ENCODE data around the gene TXN2.
"Not testable (repeated sequence)": the region's sequence is repeated elsewhere in the genome, so short reads cannot be mapped to it uniquely, and the experiment has no call there.

The TXN2 gene

DNA sequence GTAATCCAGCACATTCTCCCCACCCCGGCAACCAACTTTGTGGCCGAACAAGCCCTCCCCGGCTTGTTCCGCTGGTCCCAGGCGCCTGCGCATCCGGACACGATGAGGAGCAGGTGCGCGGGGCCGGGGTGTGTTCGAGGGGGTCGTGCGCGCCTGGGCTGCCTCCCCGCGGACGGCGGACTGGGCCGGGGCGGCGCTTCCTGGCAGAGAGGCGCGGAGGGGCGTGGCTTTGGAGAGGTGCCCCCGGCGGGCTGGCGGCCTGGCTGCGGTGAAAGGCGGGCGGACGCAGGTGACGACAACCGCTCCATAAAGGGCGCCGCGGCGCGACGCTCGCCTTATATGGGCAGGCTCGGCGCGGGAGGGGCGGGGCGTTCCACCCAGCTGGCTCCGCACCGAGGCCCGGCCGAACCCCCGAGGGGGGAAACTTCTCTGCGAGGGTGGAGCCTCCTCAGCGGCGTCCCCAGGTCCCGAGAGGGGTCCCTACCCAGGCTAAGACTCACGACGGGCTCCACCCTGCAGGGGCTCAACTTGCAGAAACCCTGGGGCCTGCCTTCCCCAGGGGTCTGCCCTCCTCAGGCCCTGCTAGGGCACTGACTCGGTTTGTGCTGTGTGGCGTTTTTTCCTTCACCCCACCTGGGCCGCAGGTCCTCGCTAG, 26.4 kb downstream of the TXN2 start:
- DNase-seq: peak; percentile 94

DNA sequence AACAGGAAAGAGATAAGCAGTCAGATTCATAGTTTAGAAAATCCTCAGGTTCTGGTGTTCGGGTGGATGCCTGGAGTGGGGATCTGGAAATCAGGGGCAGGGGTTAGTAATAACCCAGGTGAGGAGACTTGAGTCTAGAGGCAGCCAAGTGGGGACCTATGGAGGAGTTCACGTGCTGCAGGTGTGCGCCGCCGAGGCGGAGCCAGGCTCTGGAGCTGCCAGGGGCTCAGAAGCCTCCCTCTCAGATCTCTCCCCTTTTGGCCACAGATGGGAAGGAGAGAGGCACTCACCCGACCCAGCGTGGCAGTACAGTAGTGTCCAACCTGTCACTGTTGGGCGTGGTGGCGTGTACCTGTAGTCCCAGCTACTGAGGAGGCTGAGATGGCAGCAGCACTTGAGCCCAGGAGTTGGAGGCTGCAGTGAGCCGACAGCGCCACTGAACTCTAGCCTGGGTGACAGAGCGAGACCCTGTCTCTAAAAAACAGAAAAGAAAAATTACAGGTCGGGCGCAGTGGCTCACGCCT, 27.5 kb downstream of the TXN2 start:
- DNase-seq: no peak

DNA sequence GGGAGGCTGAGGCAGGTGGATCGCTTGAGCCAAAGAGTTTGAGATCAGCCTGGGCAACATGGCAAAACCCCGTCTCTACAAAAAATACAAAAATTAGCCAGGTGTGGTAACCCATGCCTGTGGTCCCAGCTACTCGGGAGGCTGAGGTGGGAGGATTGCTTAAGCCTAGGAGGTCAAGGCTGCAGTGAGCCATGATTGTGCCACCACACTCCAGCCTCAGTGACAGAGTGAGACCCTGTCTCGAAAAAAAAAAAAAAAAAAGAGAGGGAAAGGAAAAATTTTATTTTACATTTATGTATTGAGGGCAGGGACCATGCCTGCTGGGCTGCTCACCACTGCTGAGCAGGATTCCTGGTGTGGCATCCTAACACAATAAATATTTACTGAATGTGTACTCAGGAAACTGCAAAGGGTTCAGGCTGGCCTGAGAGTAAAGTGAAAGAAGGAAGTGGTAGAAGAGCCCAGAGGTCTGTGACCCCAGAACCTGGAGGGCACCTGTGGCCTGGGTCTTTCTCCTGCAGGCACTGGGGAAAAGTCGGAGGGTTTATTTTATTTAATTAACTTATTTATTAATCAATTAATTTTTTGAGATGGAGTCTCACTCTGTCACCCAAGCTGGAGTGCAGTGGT, 28.3 kb downstream of the TXN2 start:
- not testable (repeated sequence) for DNase-seq

DNA sequence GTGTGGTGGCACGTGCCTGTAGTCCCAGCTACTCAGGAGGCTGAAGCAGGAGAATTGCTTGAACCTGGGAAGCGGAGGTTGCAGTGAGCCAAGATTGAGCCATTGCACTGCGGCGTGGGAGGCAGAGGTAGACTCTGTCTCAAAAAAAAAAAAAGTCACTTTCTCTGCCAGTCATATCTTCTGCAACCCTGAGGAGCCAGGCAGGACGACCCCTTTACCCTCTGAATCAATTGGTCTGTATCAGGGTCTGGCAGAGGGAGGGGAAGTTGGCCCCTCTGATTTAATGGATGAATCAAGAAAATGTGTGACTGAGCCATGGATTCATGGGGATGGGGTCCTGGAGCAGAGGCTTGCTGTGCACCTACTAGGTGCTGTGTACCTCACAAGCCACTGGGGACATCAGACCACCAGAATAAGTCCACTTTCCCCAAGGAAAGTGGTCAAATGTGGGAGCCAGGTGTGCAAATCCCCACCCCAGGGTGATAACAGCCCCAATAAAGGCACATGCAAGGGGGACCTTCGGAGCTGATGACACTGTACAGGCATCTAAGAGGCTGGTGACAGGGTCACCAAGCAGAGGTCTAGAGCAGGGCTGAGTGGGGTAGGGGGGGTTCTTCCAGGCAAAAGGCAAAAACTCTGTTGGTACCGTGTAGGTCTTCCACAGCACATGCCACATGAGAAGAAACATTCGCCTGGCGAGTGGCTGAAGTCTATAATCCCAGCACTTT, 29.0 kb downstream of the TXN2 start:
- DNase-seq: peak; percentile 35

DNA sequence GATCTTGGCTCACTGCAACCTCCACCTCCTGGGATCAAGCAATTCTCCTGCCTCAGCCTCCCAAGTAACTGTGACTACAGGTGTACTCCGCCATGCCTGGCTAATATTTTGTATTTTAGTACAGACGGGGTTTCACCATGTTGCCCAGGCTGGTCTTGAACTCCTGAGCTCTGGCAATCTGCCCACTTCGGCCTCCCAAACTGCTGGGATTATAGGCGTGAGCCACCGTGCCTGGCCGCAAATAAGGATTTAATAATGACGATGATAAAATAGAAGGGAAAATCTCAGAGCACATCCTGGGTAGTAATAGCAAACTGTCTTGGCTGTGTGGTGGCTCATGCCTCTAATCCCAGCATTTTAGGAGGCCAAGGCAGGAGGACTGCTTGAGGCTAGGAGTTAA, 30.5 kb downstream of the TXN2 start:
- not testable (repeated sequence) for DNase-seq

DNA sequence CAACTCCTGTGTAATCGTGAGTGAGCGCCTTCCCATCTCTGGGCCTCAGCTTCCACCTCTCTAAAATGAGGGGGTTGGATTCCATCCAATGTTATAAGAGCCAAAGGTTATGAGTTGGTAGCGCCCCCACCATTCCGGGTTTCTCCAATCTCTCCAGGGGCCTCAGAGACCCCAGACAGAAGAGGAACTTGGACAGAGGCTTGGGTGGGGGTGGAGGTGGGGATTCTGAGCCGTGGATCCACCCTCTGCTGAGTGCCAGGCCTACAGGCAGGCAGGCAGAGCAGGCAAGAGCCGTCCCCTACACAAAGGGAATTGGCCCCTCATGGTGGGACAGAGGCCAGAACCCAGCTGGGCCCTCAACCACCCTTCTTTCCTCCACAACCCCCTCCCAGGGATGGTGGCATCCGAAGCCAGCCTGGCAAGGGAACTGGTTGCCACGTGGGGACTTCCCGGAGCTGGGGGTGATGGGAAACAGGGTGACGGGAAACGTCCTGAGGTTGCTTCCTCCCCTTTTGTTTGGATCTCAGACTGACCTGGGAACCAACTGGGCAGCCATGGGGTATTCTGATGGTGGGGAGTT, 31.8 kb downstream of the TXN2 start:
- DNase-seq: no peak

DNA sequence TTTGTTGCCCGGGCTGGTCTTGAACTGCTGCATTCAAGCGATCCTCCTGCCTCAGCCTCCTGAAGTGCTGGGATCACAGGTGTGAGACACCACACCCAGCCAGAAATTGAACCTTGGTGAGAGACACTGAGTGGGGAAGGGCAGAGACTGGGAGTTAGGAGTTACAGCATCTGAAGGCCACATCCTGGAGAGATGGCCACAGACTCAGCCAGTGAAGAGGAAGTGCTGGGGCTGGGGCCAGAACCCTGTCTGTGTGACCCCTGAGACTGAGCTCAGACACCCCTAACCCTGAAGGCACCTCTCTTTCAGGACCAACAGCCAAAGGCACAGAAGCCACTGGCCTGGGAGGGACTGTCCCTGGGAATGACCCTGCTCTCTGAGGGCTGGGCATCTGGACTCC, 33.8 kb downstream of the TXN2 start:
- no peak for DNase-seq

DNA sequence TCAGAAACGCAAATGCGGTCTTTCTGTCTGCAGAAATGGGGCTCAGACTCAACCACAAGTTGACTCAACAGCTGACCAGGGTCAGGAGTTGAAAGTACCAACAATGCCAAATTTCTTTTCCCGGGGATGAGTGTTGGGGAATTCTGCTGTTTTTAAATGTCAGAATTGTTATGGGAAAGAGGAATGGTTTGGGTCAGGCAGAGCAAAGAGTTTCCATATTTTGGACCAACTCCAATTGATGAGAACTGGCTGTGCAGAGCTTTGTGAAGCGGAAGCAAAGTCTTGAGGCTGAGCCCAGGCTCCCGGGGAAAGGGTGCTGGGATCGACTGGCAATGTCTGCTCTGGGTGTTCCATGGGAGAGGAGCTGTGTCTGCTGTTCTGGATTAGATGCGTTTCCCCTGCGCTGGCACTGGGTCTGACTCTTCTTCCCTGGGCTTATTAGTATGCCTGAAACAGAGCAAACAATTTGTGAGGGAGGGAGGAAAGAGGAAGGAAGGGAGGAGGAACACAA, 36.2 kb downstream of the TXN2 start:
- DNase-seq: no peak

DNA sequence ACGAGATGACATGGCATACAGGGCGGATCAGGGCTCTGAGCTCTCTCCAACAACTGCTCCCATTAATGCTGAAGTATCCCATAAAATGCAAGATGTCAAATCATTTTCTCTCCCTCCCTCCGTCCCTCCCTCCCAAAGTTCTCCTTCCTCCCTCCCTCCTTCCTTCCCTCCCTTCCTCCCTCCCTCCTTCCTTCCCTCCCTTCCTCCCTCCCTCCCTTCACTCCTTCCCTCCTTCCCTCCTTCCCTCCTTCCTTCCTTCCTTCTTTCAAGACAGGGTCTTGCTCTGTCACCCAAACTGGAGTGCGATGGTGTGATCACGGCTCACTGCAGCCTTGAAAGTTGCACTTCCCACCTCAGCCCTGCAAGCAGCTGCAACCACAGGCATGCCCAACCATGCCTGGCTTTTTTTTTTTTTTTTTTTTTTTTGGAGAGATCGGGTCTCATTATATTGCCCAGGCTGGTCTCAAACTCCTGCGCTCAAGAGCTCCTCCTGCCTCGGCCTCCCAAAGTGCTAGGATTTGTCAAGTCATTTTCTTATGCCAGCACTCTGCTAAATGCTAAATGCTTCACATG, 38.2 kb downstream of the TXN2 start:
- DNase-seq: no peak

DNA sequence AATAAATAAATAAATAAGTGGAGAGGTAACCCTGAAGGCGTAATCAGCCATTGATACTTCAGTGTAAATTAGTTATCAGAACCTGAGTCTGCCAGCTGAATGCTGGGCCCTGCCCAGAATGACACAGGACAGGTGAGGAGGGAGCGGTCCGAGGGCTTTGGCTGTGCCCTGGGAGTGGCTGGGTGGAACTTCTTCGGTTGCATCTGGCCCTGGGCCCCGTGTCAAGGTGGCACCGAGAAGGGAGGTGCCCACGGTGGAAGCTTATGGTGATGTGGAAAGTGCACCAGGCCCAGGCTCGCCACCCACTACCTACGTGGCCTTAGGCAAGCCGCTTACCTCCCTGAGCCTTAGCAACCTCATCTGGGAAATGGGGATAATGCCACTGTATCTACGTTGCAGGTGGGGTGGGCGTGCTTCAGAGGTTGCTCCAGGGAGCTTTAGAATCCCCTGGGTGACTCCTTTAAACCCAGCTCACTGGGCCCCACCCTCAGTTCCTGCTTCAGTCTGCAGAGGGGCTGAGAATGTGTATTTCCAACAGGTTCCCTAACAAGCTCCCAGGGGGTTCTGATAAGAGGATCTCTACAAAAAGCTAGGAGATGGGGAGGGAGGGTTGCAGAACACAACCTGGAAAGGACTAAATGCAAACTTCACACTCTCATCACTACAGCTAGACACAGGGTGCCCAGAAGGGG, 38.8 kb downstream of the TXN2 start:
- no peak for DNase-seq

DNA sequence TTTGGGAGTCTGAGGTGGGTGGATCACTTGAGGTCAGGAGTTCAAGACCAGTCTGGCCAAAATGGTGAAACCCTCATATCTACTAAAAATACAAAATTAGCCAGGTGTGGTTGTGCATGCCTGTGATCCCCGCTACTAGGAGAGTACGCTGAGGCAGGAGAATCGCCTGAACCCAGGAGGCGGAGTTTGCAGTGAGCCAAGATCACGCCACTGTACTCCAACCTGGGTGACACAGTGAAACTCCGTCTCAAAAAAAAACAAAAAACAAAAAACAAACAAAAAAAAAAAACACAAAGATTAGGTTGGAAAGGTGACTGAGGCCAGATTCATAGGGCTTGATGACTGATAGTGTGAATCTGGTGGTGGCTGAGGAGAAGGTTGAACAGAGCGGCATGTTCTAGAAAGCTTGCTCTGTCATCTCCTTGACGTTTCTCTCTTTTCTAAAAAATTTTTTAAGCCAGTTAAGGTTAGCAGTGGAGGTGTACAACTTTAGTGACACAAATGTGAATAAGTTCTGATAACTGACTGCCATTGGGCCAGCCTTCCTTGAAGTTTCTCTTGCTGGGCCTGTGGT, 40.9 kb downstream of the TXN2 start:
- no peak for DNase-seq

DNA sequence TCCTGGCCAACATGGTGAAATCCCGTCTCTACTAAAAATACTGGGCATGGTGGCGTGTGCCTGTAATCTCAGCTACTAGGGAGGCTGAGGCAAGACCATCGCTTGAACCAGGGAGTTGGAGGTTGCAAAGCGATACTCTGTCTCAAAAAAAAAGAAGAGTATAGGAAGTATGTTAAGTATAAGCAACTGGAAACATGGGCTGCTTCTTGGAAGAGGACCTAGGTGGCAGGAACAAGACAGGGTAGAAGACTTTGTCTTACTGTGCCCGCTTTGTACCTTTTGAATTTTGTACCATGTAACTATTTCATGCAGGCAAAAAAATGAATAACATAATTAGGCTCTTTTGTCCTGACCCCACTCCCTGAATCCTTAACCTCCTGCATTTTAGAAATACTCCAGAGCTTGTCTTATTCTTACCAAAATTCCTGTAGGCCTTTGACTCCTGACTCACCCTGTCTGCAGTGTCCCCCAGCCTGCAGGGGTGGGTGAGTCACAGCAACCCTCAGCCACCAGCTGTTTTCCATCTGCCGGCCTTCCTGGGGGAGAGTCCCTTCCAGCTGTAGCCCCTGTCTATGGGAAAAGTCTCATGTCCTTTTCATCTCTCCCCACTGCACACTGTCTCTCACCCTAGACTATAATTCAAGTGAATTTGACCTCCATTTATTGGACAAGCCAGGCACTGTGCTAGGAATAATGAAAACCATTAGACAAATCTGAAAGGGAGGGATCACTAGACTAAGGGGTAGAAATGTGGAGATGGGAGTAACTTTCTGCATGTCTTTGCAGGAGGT, 41.8 kb downstream of the TXN2 start:
- DNase-seq: peak; percentile 28

DNA sequence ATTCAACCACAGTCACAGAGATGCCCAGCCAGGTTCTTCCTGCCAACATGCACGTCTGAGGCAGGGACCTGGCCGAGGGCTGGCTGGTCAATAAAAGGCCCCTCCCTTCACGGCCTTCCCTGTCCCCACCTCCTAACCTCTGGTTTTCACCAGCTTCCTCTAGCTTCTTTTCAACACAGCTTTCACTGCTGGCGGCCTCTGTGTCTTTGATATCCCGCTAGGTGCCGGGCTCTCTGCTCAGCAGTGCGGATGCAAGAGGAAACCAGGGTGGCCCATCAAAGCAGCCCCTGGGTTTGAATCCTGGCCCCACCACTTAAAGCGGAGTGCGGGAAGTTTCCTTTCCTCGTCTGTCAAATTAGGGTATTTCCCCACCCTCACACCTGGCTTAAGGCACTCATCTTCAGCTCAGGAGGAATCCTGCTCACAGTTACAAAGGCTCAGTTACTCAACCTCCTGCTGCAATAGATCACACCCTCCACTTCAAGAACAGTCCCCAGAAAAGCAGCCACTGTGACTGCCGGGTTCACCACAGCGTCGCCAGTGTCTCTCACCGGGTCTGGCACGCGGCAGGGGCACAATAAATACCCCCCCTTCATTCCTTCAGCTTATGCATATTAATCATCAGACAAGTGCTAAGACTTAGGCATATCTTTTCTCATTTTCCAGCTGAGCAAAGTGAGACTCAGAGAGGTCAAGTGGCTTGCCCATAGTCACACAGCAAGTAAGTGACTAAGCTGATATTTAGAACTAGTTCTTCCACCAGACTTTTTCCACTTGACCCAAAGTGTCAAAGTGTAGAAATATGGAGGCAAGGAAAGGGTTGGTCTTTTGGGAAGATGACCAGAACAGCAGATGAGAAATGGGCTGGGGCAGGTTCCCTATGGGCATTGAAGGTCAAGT, 45.7 kb downstream of the TXN2 start:
- DNase-seq: peak; percentile 57

DNA sequence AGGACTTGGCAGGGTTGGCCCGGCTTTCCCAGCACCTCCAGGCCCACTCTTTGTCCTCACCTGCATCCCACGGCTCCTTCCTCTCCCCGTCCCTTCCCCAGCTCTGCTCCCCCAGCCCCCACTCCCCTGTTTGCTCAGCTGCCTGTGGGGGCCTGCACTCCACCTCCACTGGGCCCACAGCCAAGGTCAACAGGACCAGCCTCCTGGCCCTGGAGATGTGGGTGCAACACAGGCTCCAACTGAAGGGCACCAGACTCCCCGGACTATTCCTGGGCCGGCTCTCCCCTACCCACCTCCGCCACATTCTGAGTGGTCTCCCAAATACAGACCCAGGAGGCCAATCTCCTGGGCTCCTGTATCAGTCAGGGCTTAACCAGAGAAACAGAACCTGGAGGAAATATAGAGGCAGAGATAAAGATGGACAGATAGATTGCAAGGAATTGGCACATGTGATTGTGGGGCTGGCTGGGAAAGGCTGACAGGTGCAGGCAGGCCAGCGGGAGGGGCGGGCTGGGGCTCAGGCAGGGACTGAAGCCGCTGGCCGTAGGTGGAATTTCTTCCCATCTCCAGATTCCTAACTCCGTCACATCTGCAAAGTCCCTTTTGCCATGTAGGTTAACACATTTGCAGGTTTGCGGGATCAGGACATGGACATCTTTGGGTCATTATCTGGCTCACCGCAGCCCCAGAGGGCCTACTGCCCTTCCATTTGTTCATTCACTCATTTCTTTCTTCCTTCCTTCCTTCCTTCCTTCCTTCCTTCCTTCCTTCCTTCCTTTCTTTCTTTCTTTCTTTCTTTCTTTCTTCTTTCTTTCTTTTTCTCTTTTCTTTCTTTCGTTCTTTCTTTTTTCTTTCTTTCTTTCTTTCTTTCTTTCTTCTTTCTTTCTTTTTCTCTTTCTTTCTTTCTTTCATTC, 47.9 kb downstream of the TXN2 start:
- DNase-seq: no peak

DNA sequence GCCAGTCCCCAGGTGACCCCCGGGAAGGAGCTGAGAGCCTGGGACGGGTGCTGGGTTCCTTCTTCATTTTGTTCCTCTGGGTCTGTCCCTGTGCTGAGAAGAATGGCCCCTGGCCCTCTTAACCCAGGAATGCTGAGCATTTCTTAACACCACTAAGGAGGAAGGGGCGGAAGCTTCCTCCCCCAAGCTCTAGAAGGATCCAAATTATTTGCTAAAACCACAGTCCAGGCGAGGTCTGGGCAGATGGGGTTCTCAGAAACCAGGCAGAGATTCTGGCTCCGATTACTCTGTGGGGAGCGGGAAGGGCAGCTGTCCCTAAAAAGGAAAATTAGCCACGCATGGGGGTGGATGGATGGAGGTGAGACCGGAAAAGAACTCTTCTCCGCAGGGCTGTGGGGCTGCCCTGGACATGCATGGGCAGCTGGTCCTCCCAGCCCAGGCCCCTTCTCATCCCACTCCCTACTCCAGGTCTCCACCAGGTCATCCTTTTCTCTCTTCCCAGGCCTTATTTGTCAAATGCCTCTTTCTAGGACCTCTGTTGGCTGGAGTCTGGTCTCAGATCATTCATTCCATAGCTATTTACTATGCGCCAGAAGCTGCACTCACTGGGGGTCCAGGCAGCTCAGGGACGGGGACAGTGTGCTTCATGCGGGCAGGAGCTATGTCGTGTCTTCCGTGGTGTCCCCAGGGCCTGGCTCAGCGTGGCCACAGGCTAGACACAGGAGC, 48.7 kb downstream of the TXN2 start:
- DNase-seq: no peak

DNA sequence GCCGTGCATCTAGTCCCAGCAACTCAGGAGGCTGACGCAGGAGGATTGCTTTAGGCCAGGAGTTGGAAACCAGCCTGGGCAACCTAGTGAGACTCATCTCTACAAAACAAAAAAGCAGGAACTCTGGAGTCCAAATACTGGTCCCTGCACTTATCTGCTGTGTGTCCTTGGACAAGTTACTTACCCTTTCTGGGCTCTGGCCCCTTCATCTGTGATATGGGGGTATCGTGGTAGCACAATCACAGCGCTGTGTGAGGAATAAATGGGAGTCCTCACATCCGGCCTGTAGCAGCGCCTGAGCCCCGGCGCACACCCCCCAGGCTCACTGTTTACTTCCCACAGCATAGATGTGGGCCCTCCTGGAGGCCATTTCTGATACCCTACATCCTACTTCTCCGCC, 49.5 kb downstream of the TXN2 start:
- DNase-seq: no peak

DNA sequence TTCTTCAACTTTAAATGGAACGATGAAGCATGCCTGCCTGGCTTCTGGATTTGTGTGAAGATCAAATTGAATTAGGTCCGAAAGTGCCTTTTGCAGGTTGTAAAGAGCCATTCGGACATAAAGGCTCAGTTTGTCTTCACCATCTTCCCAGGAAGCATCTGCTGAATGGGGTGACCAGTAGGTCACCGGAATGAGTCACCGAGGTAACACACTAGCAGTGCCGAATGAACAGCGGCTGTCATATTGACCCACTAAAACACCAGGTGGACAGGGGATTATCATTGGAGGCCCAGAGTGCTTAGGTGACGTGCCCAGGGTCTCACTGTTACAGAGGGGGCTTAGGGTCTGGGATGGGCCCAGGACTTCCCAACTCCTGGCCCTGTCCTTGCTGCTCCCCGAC, 50.6 kb downstream of the TXN2 start:
- DNase-seq: no peak

DNA sequence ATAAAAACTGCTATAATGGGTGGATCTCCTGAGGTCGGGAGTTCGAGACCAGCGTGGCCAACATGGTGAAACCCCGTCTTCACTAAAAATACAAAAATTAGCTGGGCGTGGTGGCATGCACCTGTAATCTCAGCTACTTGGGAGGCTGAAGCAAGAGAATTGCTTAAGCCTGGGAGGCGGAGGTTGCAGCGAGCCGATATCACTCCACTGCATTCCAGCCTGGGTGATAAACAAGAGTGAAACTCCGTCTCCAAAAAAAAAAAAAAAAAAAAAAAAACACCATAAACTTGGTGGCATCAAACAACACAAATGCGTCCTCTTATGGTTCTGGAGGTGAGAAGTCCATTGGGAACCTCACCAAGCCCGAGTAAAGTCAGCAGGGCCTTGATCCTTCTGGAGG, 53.5 kb downstream of the TXN2 start:
- not testable (repeated sequence) for DNase-seq

Data from activated naive CD4-positive, alpha-beta T cell treated with Interleukin-2 at 50 U/mL for 16 hours (primary cell).